Transverse colon (tissue), 4 donors: ENCODE measurements around the gene ARG2. TPM values are rescaled to one million over a fixed set of nuclear protein-coding genes. Genes with fewer than 3 reads are reported as not detected.
"Not testable (repeated sequence)": the region's sequence is repeated elsewhere in the genome, so short reads cannot be mapped to it uniquely, and the experiment has no call there.

Experiments used
- DNase-seq: peaks from one replicate; pipeline ENCODE4 v3.0.0-alpha.2; 2019
- H3K27ac ChIP-seq, 4 donors: fragments of 200-600 bp; sonication (generic); 2 replicates each; pipeline ENCODE4 v1.5.1; 2016 to 2018; ENCODE audit warnings: inconsistent platforms in 4 of 4
- H3K27me3 ChIP-seq: fragments of 200-600 bp; sonication (generic); 2 replicates; pipeline ENCODE4 v1.5.1; 2017; ENCODE audit warnings: inconsistent platforms
- H3K36me3 ChIP-seq, 4 donors: fragments of 200-600 bp; sonication (generic); 2 replicates each; pipeline ENCODE4 v1.5.1; 2017 to 2019; ENCODE audit warnings: inconsistent platforms in 4 of 4
- H3K4me1 ChIP-seq, 4 donors: fragments of 200-600 bp; sonication (generic); 2 replicates each; pipeline ENCODE4 v1.5.1; 2017 to 2020; ENCODE audit warnings: inconsistent platforms in 4 of 4
- H3K4me3 ChIP-seq, 4 donors: fragments of 200-600 bp; sonication (generic); 1 replicate in 1 of 4; 2 replicates in 3 of 4; pipeline versions ENCODE4 v1.5.1 to v1.6.1; 2017 to 2019; ENCODE audit warnings: inconsistent platforms in 4 of 4
- H3K9me3 ChIP-seq, 2 donors: fragments of 200-600 bp; sonication (generic); 2 replicates each; pipeline ENCODE4 v1.5.1; 2017 to 2019; ENCODE audit warnings: inconsistent platforms in 2 of 2
- CTCF ChIP-seq, 5 experiments: fragments of 200-600 bp in 3 of 5; fragments of 450-650 bp in 2 of 5; sonication (generic) in 3 of 5; IDR thresholded peaks; 1 replicate in 2 of 5; 2 replicates in 3 of 5; pipeline ENCODE4 v1.5.1; 2016 to 2017; ENCODE audit warnings: antibody characterized with exemption in 5 of 5, inconsistent platforms in 3 of 5, mild to moderate bottlenecking in 2 of 5, moderate library complexity in 1 of 5
- EP300 ChIP-seq: sonication (generic); formaldehyde crosslinking; IDR thresholded peaks from one replicate; pipeline ENCODE4 v1.6.1; 2017; ENCODE audit warnings: antibody characterized with exemption, low read depth
- POLR2A ChIP-seq: fragments of 450-650 bp; IDR thresholded peaks from one replicate; pipeline ENCODE4 v1.6.1; 2016; ENCODE audit warnings: antibody characterized with exemption, mild to moderate bottlenecking, moderate library complexity
- POLR2AphosphoS5 ChIP-seq, 3 donors: sonication (generic); formaldehyde crosslinking; IDR thresholded peaks; one replicate each; pipeline ENCODE4 v1.6.1; 2016; ENCODE audit warnings: antibody characterized with exemption in 3 of 3
- WGBS, 2 donors: methylation state at CpG; one replicate each; pipeline ENCODE4 v1.1.5; 2018; ENCODE audit warnings: low coverage in 1 of 2; 5-methylcytosine and 5-hydroxymethylcytosine counted together
- in situ Hi-C, 4 donors: fragments of 200-750 bp; cut with MboI; loops; one replicate each; pipeline versions ENCODE4 v1.15.0 to v1.15.1; 2017; ENCODE audit warnings: low sequenced_read_pairs in 3 of 4, low pct_ligation_motif_present in 1 of 4, low pct_unique_long_range_greater_than_20kb in 1 of 4
- intact Hi-C: fragments of 100-400 bp; cut with DNase I; formaldehyde crosslinking; loops from one replicate; pipeline ENCODE4 v1.15.1; 2023; ENCODE audit warnings: low total_unique reads
- total RNA-seq, 4 donors: library from RNA; depleted of rRNA; stranded (reverse); fragments of >200 nt; gene quantifications; one replicate each; pipeline ENCODE4 v1.1.0, GENCODE V29; 2016

ARG2 gene
- total RNA-seq, 4 donors from 2014 or later, result 7.5 to 18.8 (median 9.2) TPM; not detected in 1

- H3K27ac ChIP-seq, result peak within 1 kb of the TSS; percentile 86 to 97 (median 90)
- DNase-seq, result peak; percentile 95
- WGBS, 2 donors, result 0 to 6% methylated on average over 2 to 55 of the region's 77 CpGs
- intact Hi-C loops, result loop anchor here (10.0 kb wide), 1 partner anchor 95 kb away; the partner anchor contains the start of gene RDH11
- TF ChIP-seq EP300 (no peak), POLR2AphosphoS5 (IDR thresholded peaks at IDR 0.05) (peak; percentile 87 to 96 (median 94)), POLR2A (peak; percentile 90), CTCF (IDR thresholded peaks at IDR 0.05) (peak; percentile 51 to 75 (median 63))
- no peaks in the 10 kb centered on the region for H3K9me3 ChIP-seq
- H3K4me3 ChIP-seq, result peak within 1 kb of the TSS; percentile 52 to 94 (median 64)
- no peaks in the 10 kb centered on the region for H3K27me3 ChIP-seq
- in situ Hi-C loops, result loop anchor here in 1 of 4 donors (25.0 kb wide), 1 partner anchor 112 kb away; the partner anchor contains the start of gene RDH12
- peaks cover 3 to 15% (median 9%) of the 10 kb centered on the region in 4 donors for H3K4me1 ChIP-seq
- H3K36me3 ChIP-seq, result no peaks in the 10 kb centered on the region
These were observed 19.8 kb upstream of the ARG2 start, which contains the start of gene PIGH for GRCh38 chr14:67599698-67600561. Gene PIGH (minus strand): TSS chr14:67600268. CDS start chr14:67600203, 65 bp downstream.

GRCh38 chr14:67600562-67600974 lies 19.2 kb upstream of the ARG2 start:
- intact Hi-C loops, result not testable (repeated sequence)

GRCh38 chr14:67602076-67602475 lies 17.6 kb upstream of the ARG2 start:
- intact Hi-C loops, result no loop called here
- 74 to 77% methylated on average over 2 to 7 of the region's 7 CpGs for WGBS, 2 donors

More at GRCh38 chr14:67600562-67600974, 19.2 kb upstream of the ARG2 start:
- peak overlapping the region; percentile 86 to 97 (median 90) for H3K27ac ChIP-seq
- H3K27me3 ChIP-seq, H3K36me3 ChIP-seq, H3K9me3 ChIP-seq, DNase-seq: not testable (repeated sequence)
- peak overlapping the region; percentile 21 to 94 (median 64) for H3K4me3 ChIP-seq
- in situ Hi-C loops, result loop anchor here in 1 of 4 donors (25.0 kb wide), 1 partner anchor 112 kb away; the partner anchor contains the start of gene RDH12
- H3K4me1 ChIP-seq, result peaks cover 3 to 15% (median 9%) of the 10 kb centered on the region in 4 donors
- 92% methylated on average over 21 of the region's 21 CpGs; no CpG with 5 or more reads in 1 of the 2 donors for WGBS, 2 donors

GRCh38 chr14:67602995-67603545 lies 16.6 kb upstream of the ARG2 start:
- no peak for DNase-seq
- Histone ChIP-seq H3K4me3 (no peak overlapping the region), H3K27me3 (no peaks in the 10 kb centered on the region), H3K9me3 (no peaks in the 10 kb centered on the region), H3K27ac (no peak overlapping the region), H3K4me1 (peaks cover 3 to 15% (median 9%) of the 10 kb centered on the region in 4 donors), H3K36me3 (no peaks in the 10 kb centered on the region)
- in situ Hi-C loops, result loop anchor here in 1 of 4 donors (25.0 kb wide), 1 partner anchor 109 kb away; the partner anchor contains the start of gene RDH12
- TF ChIP-seq POLR2A (no peak), EP300 (no peak), CTCF (IDR thresholded peaks at IDR 0.05) (no peak), POLR2AphosphoS5 (IDR thresholded peaks at IDR 0.05) (no peak)
- WGBS, 2 donors, result 59% methylated on average over 5 of the region's 5 CpGs; no CpG with 5 or more reads in 1 of the 2 donors
- intact Hi-C loops, result no loop called here

More at GRCh38 chr14:67602076-67602475, 17.6 kb upstream of the ARG2 start:
- no peaks in the 10 kb centered on the region for H3K9me3 ChIP-seq
- H3K36me3 ChIP-seq, result no peaks in the 10 kb centered on the region
- in situ Hi-C loops, result loop anchor here in 1 of 4 donors (25.0 kb wide), 1 partner anchor 110 kb away; the partner anchor contains the start of gene RDH12
- H3K27ac ChIP-seq, result no peak overlapping the region
- H3K4me3 ChIP-seq, result no peak overlapping the region
- H3K27me3 ChIP-seq, result no peaks in the 10 kb centered on the region
- DNase-seq, result no peak
- H3K4me1 ChIP-seq, result peaks cover 3 to 15% (median 9%) of the 10 kb centered on the region in 4 donors
- TF ChIP-seq POLR2AphosphoS5 (IDR thresholded peaks at IDR 0.05), result no peak
- TF ChIP-seq CTCF (IDR thresholded peaks at IDR 0.05), result no peak
- no peak for TF ChIP-seq EP300
- TF ChIP-seq POLR2A, result no peak
